Dedifferentiated amniotic fluid mesenchymal stem cell (primary cell): ENCODE data around the gene IL1RN.
A peak's percentile ranks its signal among the peaks of the same experiment; 100 is the strongest.
"Not testable (repeated sequence)": the region's sequence is repeated elsewhere in the genome, so short reads cannot be mapped to it uniquely, and the experiment has no call there.

Experiments used
- DNase-seq: peaks from one replicate; pipeline ENCODE4 v3.0.0-alpha.2; 2016; ENCODE audit errors: extremely low spot score

Gene IL1RN, protein sequence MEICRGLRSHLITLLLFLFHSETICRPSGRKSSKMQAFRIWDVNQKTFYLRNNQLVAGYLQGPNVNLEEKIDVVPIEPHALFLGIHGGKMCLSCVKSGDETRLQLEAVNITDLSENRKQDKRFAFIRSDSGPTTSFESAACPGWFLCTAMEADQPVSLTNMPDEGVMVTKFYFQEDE

DNA sequence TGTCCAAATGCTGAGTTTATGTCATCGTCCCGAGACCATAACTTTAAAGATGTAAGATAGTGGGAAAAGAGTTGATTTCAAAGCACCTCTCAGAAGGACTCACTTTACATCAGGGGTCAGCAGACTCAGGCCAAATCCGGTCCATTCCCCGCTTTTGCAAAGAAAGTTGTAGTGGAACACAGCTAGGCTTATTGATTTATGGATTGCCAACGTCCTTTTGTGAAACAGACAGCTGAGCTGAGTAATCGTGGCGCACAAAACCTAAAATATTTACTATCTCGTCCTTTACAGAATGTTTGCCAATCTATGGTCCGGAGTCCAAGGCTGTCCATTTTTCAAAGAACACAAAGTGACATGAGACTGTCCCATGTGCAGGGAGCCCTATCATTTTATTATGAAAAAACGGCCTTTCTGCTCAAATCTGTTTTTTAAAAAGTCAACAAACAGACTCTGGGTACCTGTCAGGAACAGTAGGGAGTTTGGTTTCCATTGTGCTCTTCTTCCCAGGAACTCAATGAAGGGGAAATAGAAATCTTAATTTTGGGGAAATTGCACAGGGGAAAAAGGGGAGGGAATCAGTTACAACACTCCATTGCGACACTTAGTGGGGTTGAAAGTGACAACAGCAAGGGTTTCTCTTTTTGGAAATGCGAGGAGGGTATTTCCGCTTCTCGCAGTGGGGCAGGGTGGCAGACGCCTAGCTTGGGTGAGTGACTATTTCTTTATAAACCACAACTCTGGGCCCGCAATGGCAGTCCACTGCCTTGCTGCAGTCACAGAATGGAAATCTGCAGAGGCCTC lies at the start of gene IL1RN:
Gene IL1RN (plus strand): TSS at position 754 of the 801 bp plus-strand sequence. CDS start 27 bp downstream, at position 781.
- DNase-seq: no peak

DNA sequence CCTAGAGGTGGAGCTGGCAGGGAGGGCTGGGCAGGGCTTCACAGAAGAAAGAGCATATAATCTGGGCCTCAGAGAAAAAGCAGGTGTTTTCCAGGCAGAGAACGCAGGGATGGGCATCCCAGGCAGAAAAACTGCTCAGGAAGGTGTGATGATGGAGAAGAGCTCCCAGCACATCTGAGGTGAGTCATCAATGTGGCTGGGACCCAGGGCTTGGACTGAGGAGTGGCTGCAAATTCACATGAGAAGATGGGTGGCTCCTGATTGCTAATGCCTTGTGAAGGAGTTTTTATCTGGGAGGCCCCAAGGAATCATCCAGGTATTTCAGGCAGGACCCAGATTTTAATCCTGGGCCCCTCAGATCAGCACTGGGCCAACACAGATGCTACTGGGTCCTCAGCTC lies 49.5 kb upstream of the IL1RN start:
- DNase-seq: no peak

DNA sequence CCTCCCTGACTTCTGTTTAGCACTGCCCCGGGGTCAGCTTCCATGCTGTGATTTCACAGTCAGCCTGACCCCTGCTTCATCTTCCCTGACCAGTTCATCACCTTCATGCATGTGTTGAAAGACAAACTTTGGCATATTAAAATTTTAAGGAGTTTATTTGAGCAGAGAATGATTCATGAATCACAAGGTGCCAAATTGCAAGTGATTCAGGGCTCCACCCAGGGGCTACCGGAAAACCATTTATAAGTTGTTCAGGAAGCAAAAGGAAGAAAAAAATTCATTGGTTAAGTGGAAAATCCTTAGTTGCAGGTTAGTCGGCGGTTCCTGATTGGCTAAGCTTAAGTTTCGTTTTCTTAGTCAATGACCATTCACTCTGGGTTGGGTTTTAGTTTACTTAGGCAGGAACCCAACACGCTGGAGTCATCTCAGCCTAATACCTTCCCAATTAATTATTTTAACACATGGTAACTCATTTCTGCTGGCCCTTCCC lies 49.0 kb upstream of the IL1RN start:
- DNase-seq: no peak

DNA sequence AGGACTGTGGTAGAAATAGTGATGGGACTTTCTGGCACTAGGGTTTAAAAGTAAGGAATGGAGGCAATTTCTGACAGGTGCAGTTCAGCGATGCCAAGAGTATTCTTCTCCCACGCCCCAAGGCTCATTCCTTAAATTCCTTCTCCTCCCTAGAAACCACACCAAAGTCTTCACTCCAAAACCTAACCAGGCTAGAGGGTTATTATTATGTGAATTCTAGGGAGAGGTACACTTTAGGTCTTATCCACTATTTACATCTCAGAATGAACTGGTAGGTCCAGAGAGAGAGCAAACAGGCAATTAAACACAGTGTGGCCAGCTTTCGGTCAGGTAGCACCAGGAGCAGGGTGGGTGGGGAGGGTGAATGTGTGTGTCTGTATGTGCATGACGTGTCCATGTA lies 48.3 kb upstream of the IL1RN start:
- DNase-seq: no peak

DNA sequence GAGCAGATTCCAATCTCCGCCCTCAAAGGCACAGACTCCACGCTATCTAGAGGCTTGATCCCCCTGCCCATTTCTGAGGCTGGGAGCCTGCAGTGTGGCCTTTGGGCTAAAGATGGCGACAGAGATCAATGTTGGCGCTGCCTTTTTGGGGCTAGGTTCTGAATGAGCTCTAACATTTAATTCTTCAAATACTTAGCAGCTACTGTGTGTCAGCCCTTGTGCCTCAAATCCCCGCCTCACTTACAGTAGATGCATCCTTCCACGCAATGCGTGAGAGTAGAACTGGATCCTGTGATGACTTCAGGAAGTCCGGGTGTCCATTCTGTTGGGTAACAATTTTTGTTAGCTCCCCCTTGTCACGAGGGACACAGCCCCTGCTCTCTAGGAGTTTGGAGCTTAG lies 47.3 kb upstream of the IL1RN start:
- DNase-seq: peak; percentile 31

DNA sequence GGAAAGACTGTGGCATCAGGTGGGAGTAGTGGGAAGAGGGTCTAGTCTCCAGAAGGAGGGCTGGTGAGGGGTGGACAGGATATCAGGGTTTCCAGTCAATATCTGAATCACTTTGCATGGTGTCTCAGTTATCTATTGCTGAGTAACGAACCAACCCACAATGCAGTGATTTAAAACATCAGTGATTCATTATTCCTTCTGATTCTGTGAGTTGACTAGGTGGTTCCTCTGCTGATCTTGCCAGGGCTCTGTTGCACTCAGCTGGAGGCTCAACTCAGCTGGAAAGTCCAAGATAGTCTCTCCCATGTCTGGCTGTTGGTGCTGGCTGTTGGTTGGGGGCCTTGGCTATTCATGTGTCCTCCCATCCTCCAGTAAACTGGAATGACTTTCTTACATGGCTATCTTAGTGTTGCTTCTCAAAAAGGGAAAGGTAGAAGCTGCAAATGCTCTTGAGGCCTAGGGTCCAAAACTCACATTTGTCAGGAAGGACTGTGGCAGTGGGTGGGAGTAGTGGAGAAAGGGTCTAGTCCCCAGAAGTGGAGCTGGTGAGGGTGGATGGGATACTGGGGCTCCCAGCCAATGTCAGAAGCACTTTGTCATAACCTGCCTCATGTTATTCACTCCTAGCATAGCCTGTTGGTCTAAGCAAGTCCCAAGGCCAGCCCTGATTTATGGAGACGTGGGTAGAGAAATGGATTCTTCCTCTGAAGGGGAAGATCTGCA lies 45.7 kb upstream of the IL1RN start:
- no peak for DNase-seq

DNA sequence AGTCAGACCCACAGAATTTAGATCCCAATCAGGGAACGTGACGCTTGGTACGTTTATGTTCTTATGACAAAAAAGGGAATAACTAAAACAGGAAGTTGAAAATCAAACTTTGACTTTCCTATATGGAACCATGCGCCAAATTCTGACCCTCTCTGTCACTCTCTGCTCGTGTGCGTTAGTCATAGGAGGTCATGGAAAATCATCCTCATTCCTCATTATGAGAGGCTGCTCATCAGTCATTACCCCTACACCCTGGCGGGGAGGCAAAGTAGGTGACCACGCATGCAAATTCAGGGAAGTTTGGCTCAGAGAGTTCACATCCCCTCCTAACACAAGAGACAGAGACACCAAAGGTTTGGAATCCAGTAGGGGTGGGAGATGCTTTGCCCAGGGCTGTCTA lies 44.1 kb upstream of the IL1RN start:
- no peak for DNase-seq

DNA sequence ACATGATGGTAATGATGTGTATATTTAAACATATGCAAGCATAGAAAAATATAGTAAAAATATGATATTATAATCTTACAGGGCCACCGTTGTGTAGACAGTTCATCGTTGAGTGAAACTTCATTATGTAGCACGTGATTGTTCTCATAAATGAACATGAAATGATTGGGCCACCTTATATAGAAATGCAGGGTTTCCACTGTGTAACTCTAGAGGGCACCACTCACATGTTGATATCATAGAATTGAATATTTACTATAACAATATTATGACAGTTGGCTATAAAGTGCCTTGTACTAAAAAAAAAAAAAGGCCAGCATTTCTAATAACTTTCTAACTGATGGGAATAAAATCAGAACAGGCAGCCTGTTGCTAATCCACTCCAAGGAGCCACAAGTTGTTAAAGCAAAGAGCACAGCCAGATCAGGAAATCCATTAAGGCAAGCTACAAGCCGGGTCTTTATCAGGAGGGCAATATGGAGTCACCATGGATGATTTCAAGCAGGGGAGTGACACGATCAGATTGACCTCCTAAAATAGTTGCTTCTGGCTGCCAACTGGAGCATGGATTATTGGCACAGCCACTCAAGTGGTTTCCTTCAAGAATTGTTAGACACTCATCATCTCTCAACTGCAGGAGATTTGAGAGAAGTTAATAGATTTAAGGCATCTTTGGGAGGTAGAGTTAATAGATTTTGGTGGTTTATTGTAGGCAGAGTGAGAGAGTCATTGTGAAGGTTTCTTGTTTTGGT lies 43.0 kb upstream of the IL1RN start:
- no peak for DNase-seq

DNA sequence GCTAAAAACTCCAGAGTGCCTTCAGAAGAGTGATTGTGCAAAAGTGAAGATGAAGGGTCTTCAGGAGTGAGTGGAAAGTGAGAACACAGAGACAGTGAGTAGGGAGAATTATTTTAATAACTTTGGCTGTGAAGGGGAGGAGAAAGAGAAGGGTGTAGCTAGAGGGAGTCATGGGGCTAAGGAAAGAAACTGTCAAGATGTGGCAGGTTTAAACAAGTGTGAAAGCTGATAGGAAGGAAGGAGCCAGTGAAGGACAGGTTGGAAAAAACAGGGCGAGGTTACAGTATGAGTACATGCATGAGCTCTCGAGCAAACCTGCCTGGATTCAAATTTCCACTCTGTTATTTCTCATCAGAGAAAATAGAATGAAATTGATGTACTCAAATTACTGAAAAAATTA lies 41.9 kb upstream of the IL1RN start:
- no peak for DNase-seq

DNA sequence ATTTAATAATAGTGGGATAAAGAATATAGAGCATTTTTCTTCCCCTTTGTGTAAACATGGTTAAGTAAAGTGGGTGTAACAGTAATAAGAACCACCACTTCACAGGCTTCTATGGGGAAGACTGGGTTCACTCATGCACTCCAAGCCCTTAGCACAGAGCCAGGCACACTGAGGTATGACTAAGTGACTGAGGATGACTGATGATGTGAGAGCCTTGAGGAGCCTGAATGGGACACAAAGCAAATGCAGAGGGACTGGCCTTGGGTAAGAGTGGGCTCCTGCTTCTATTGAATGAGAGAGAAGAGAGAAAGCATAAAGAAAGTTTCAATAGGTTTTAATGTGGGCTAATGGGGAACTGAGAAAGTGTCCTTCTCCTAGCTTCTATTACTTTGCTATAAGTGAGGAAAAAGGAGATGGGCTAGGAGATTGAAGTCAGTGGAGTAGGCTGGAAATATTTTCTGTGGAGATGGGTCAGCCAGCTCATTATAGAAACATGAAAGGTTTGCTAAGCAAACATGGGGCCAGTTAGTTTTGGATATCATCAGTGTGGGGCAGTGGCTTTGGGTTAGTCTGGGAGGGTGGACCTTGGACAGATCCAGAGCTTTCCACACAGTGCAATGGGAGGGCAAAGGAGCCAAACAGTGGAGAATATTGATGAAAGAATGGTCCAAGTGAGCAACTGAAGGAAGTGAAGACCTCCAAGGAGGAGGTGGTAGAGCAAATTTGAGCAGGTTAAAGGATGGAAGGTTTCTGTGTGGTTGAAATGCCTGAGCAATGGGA lies 39.0 kb upstream of the IL1RN start:
- DNase-seq: no peak

DNA sequence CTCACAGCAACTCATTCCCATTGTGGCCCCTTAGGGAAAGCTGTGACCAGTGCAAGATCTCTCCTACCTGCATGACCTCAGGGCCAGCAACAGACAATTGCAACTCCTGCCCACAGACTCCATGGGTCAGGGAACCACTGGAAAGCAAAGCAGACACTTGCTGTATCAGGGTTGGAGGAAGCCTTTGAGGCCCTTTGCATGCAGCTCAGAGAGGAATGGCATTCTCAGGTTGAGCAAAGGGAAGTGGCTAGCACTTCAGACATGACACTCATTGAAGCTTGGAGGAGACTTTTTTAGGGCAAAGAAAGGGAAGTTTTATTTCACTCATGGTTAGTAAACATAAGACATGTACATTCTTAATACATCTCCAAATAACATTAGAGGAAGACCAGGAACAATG lies 37.5 kb upstream of the IL1RN start:
- no peak for DNase-seq

DNA sequence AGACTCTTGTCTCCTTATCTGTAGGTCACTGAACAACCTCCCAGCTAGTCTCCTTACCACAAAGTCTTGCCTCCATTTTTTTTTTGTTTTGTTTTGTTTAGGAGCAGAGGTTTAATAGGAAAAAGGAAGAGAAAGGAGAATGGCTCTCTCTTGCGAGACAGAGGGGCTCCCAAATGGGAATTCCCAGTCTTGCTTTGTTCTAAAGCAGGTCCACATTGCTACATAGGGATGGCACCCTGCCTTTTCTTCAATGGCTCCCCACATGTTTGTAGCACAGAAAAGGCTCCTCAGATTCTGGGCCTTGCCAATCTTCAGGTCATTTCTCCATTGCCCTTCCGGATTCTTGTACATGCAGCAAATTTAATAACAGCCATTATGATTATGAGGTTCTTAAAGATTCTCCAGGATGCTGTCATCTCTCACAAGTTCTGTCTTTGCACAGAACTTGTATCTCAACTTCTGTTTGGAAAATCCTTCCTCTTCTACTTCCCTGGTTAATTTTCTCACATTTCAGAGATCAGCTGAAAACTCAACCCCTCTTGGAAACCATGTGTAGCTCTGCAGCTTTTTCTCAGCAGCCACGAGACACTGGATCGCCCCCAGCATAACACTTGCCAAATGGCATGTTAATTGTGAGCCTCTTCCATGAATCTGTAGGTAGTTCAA lies 36.0 kb upstream of the IL1RN start:
- no peak for DNase-seq

DNA sequence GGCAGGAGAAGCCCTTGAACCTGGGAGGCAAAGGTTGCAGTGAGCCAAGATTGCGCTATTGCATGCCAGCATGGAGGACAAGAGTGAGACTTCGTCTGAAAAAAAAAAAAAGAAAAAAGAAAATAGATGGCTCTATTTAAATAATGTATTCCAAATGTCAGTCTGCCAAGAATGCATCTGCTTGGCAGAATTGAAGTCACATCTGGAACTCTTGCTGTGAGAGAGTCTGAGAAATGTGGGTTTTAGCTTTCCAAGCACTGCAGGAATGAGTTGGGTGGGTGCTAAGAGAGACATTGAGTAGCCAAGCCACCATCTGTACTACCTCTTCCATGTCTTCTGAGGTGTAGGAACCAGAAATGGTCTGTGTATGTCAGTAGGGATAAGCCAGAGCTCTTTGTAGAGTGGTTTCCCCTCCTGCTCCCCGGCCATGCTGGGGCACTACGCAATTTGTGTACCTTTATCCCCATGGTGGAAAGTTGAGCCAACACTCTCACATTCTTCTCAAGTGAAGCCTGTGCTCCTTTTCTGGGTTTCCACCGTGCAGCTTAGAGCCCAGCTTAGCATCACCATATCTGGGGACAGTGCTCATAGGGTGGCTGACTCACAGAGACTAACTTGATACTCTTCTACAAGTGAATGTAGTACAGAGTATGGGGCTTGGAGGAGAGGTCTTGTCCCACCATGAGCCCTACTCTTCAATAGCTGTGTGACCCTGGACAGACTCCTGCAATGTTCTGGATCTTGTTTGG lies 34.4 kb upstream of the IL1RN start:
- DNase-seq: no peak

DNA sequence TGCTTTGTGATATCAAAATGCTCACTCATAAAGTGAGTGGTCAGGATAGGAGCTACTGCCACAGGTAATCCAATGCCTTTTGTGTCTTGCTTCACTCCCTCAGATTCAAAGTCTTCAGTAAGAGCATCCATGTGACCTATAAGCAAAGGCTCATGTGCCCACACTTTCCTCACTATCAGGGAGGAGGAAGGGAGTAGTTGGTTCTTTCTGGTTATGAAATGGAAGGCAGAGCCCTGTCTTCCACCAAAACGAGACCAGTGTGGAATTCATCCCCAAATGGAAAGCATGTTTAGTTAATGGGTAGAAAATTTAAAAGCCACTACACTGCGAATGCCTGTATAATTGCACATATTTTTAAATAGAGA lies 33.8 kb upstream of the IL1RN start:
- no peak for DNase-seq

DNA sequence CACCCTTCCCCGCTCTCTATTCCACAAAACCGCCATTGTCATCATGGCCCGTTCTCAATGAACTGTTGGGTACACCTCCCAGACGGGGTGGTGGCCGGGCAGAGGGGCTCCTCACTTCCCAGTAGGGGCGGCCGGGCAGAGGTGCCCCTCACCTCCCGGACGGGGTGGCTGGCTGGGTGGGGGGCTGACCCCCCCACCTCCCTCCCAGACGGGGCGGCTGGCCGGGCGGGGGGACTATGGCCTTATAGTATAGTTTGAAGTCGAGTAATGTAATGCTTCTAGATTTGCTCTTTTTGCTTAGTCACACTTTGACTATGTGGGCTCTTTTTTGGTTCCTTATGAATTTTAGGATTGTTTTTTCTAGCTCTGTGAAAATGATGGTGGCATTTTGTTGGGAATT lies 31.1 kb upstream of the IL1RN start:
- DNase-seq: not testable (repeated sequence)

DNA sequence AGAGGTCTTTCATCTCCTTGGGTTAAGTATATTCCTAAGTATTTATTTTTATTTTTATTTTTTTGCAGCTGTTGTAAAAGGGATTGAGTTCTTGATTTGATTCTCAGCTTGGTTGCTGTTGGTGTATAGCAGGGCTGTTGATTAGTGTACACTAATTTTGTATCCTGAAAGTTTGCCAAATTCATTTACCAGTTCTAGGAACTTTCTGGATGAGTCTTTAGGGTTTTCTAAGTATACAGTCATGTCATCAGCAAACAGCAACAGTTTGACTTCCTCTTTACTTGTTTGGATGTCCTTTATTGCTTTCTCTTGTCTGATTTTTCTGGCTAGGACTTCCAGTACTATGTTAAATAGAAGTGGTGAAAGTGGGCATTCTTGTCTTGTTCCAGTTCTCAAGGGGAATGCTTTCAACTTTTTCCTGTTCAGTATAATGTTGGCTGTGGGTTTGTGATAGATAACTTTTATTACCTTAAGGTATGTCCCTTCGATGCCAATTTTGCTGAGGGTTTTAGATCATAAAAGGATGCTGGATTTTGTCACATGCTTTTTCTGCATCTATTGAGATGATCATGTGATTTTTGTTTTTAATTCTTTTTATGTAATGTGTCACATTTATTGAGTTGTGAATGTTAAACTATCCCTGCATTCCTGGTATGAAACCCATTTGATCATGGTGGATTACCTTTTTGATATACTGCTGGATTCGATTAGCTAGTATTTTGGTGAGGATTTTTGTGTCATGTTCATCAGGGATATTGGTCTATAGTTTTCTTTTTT lies 30.4 kb upstream of the IL1RN start:
- not testable (repeated sequence) for DNase-seq

DNA sequence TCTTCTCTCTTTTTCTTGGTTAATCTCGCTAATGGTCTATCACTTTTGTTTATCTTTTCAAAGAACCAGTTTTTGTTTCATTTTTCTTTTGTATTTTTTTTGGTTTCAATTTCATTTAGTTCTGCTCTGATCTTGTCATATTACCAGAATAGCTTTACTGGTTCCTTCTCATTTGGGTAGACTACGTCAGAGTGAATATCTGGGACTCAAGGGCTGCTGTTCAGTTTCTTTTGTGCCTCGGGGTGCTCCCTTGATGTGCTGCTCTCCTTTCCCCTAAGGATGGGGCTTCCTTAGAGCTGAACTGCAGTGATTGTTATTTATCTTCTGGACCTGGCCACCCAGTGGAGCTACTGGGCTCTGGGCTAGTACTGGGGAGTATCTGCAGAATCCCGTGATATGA lies 29.4 kb upstream of the IL1RN start:
- no peak for DNase-seq

DNA sequence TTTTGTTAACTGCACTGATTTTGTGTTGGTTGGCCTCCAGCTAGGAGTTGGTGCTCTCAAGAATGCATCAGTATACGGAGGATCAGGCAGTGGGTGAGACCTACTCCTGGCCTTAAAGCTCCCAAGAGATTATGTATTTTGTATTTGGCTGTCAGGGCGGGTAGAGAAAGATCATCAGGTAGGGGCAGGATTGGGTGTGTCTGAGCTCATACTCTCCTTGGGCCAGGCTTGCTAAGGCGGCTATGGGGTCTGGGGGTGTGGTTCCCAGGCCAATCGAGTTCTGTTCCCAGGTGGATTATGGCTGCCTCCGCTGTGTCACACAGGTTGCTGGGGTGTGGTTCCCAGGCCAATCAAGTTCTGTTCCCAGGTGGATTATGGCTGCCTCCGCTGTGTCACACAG lies 28.9 kb upstream of the IL1RN start:
- DNase-seq: no peak

DNA sequence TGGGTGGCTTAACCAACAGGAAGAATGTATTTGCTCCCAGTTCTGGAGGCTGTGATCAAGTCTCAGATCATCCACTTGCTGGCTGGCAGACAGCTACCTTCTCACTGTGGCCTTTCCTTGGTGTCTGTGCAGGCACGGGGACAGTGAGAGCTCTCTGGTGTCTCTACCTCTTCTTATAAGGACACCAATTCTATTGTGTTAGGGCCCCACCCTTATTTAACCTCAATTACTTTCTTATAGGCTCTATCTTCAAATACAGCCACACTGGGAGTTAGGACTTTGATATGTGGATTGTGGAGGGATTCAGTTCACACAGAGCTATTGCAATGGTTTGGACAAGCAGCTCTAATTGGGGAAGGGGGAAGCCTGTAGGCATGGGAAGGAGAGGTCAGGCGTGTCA lies 25.3 kb upstream of the IL1RN start:
- DNase-seq: no peak
